ENCODE measurements around the gene SH3YL1. TPM values are rescaled to one million over a fixed set of nuclear protein-coding genes. Genes with fewer than 3 reads are reported as not detected.
A peak's percentile ranks its signal among the peaks of the same experiment; 100 is the strongest.

The SH3YL1 gene
- polyA plus RNA-seq, 1 experiment, result 27.6 TPM

DNA sequence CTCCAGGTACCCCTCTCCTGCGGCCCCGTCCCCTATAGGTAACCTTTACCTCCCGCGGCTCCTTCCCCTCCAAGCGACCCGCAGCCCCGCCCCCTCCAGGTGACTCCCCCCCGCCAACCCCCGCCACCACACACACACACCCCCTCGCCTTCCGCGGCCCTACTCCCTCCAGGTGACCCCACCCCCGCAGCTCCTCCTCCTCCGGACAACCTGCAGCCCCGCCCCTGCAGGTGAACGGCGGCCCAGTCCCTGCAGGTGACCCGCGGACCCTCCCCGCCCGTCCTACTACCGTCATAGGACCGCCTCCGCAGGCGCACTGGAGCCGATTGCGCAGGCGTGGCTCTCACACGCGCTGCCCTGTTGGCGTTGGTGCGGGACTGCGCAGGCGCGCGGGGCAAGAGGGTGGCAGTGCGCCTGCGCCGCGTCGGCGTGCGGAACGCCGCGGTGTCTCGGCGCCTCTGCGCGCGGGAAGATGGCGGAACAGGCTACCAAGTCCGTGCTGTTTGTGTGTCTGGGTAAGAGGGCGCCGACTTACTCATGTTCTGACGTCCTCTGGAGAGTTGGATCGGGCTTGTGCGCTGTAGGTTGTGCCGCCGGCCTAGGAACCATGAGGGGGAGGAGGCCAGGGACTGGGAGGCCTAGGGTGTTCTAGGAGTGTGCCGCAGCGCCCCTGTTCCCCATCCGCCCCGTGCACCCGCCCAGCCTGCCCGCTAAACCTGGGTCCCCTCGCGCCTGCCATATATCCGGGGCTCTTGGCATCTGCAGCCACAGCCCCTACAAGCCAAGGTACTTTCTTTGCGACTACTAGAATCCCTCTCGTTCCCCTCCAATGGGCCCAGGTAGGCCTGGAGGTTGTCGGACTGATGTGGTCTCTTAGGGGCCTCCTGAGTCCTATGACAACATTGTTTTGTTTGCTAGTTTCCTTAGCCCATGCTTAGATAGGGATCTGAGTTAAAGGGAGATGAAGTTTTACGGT is 949 bp upstream of the SH3YL1 start, which contains the start of gene ACP1:
ACP1 (plus strand) TSS at position 455 of the 976 bp plus-strand sequence; CDS start at position 473, 18 bp downstream.
- Histone ChIP-seq H3K27me3 (ENCODE audit: control insufficient read depth, insufficient read depth, low read length) (no peaks in the 10 kb centered on the region), H3K9me3 (ENCODE audit: control insufficient read depth, insufficient read depth, low read length) (peaks cover 5% of the 10 kb centered on the region; the same call in 1 of the 2 replicates), H3K4me3 (ENCODE audit: low read depth, low read length) (peak within 1 kb of the TSS; percentile 97), H3K27ac (ENCODE audit: low read depth, low read length) (peak within 1 kb of the TSS; percentile 73)
- POLR2A ChIA-PET, result no interaction called here
- TF ChIP-seq CTCF (IDR thresholded peaks at IDR 0.05; ENCODE audit: low read depth, low read length), result no peak; the same call in 1 of the 2 replicates
- CTCF ChIA-PET, result interaction anchor here (1.0 to 2.1 kb wide), 2 partner anchors 10 to 25 kb away, joined by 4 to 5 read pairs; no protein-coding TSS in a partner anchor
- peak; percentile 86 for DNase-seq (ENCODE audit: low read depth, low spot score)

DNA sequence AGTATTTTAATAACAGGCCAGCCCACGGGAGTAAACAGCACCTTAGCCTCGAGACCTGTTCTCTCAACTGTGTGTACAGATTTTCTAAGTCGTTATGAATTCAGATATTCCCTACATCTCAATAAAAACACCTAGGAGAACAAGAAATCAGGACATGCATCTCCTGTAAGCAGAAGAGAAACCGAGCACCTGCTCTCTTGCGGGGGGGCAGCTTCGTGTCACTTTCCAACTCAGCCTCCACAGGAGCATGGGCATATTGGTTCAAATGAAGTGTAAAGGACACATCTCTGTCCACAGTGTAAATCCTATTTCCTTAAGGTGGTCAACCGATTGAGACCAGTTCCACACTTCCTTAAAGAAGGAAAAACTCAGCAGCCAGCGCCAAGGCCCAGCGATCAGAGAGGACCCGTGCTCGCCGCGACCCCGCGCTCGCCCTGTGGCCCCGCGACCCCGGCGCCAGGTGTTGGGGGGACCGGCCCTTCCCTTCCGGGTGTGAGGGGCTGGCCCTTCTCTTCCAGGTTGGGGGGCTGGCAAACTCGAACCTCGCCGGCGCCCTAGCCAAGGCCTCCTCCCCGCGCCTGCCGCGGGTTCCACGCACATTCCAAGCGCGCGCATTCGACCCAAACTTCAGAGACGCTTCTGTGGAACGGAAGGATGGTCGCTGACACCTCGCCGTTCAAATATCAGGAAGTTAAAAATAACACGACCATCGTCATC is 652 bp downstream of the SH3YL1 start:
- H3K4me3 ChIP-seq (ENCODE audit: low read depth, low read length), result peak overlapping the region; percentile 97
- ChIA-PET POLR2A (no interaction called here), CTCF (interaction anchor here (1.0 to 6.5 kb wide), 2 partner anchors 16 to 17 kb away, joined by 6 to 62 read pairs; no protein-coding TSS in a partner anchor)
- DNase-seq (ENCODE audit: low read depth, low spot score), result no peak
- H3K27ac ChIP-seq (ENCODE audit: low read depth, low read length), result no peak overlapping the region
- no peaks in the 10 kb centered on the region for H3K27me3 ChIP-seq (ENCODE audit: control insufficient read depth, insufficient read depth, low read length)
- H3K9me3 ChIP-seq (ENCODE audit: control insufficient read depth, insufficient read depth, low read length), result peaks cover 5% of the 10 kb centered on the region
- no peak for TF ChIP-seq CTCF (IDR thresholded peaks at IDR 0.05; ENCODE audit: low read depth, low read length)

GRCh38 chr2:262117-262516 is 1.7 kb downstream of the SH3YL1 start:
- Histone ChIP-seq H3K4me3 (ENCODE audit: low read depth, low read length) (no peak overlapping the region), H3K27ac (ENCODE audit: low read depth, low read length) (no peak overlapping the region), H3K9me3 (ENCODE audit: control insufficient read depth, insufficient read depth, low read length) (peaks cover 5% of the 10 kb centered on the region), H3K27me3 (ENCODE audit: control insufficient read depth, insufficient read depth, low read length) (no peaks in the 10 kb centered on the region)
- no peak for TF ChIP-seq CTCF (IDR thresholded peaks at IDR 0.05; ENCODE audit: low read depth, low read length)
- DNase-seq (ENCODE audit: low read depth, low spot score), result no peak
- POLR2A ChIA-PET, result no interaction called here
- CTCF ChIA-PET, result interaction anchor here (1.0 to 6.5 kb wide), 3 partner anchors 15 to 28 kb away, joined by 3 to 62 read pairs (median 7); no protein-coding TSS in a partner anchor

DNA sequence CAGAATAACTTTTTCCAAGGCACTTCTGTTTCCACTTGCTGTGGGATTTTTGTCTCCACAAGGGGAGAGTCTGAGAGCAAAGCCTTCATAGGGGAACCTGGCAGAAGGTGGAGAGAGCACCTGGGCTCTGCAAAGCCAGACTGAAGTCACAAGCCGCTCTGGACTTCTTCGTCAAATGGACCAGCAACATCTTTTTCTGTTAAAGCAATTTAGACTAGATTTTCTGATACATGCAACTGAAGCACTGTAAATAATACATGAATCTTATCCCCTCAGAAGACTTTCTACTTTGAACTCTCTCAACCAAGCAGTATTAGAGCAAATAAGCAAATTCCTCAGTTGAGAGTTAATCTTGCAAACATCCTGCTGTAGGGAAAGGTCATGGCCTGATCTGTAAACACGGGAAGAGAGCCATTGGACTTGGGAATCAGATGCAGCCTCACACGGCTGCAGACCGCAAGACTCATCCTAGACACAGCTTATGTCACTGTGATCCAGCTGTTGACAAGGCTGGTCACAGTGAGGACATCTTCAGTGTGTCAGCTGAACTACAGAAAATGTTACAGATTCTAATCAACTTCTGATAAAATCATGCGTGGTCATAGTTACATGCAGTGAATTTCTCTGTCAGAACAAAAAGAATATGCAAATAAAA is 3.2 kb downstream of the SH3YL1 start:
- ChIA-PET CTCF (interaction anchor here (0.9 to 6.5 kb wide), 3 partner anchors 13 to 29 kb away, joined by 3 to 62 read pairs (median 7); no protein-coding TSS in a partner anchor), POLR2A (no interaction called here)
- H3K27me3 ChIP-seq (ENCODE audit: control insufficient read depth, insufficient read depth, low read length), result no peaks in the 10 kb centered on the region
- peaks cover 5% of the 10 kb centered on the region for H3K9me3 ChIP-seq (ENCODE audit: control insufficient read depth, insufficient read depth, low read length)
- peak; percentile 30 for DNase-seq (ENCODE audit: low read depth, low spot score)
- no peak overlapping the region for H3K4me3 ChIP-seq (ENCODE audit: low read depth, low read length)
- peak overlapping the region; percentile 21 for H3K27ac ChIP-seq (ENCODE audit: low read depth, low read length)
- TF ChIP-seq CTCF (IDR thresholded peaks at IDR 0.05; ENCODE audit: low read depth, low read length), result no peak
